ENCODE measurements around the gene CD69. TPM values are rescaled to one million over a fixed set of nuclear protein-coding genes. Genes with fewer than 3 reads are reported as not detected.

The CD69 gene
- total RNA-seq, 1 donor from 2014 or later = not detected

DNA sequence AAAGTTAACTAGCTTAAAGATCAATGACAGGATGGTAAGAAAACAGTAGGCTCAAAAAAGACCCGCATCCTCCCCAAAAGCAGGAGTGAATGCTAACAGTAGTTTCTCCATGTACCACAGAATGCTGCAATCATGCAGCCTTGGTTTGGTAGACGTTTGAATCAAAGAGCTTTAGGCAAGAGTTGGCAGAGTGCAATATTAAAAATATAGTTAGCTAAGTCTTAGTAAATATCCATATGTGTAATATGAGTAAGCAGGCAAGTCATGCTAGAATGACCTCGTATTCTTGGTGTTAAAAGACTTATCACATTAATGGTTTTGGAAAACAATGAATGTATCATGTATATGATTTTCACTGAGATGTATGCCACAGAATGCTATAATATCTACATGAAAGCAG lies 47.8 kb upstream of the CD69 start:
- H3K79me2 ChIP-seq (ENCODE audit: low read depth) = no peaks in the 10 kb centered on the region
- no peaks in the 10 kb centered on the region for H3F3A ChIP-seq (ENCODE audit: low read depth)
- no peaks in the 10 kb centered on the region for H3K4me1 ChIP-seq
- H3K27me3 ChIP-seq = peaks cover 4% of the 10 kb centered on the region
- no peak overlapping the region for H3K27ac ChIP-seq
- no peaks in the 10 kb centered on the region for H4K20me1 ChIP-seq (ENCODE audit: low read depth)
- no peaks in the 10 kb centered on the region for H3K36me3 ChIP-seq
- Mint-ChIP-seq H3K27me3 (ENCODE audit: insufficient read depth, low read depth) (peaks cover 2% of the 10 kb centered on the region), H3K4me3 (no peak overlapping the region), H3K36me3 (no peaks in the 10 kb centered on the region), H3K27ac (no peak overlapping the region), H3K4me1 (peaks cover 2% of the 10 kb centered on the region), H3K9me3 (no peaks in the 10 kb centered on the region)
- no peaks in the 10 kb centered on the region for H3K9me3 ChIP-seq (ENCODE audit: low read depth)
- H2AFZ ChIP-seq (replicated peaks) = no peak overlapping the region
- TF ChIP-seq CTCF (IDR thresholded peaks at IDR 0.05) (no peak), EZH2 (IDR thresholded peaks at IDR 0.05) (no peak), EZH2phosphoT487 (IDR thresholded peaks at IDR 0.05) (no peak)
- no peak overlapping the region for H3K4me3 ChIP-seq
- no peak overlapping the region for H3K9ac ChIP-seq
- DNase-seq (ENCODE audit: low spot score) = no peak
- no peak overlapping the region for H3K4me2 ChIP-seq

DNA sequence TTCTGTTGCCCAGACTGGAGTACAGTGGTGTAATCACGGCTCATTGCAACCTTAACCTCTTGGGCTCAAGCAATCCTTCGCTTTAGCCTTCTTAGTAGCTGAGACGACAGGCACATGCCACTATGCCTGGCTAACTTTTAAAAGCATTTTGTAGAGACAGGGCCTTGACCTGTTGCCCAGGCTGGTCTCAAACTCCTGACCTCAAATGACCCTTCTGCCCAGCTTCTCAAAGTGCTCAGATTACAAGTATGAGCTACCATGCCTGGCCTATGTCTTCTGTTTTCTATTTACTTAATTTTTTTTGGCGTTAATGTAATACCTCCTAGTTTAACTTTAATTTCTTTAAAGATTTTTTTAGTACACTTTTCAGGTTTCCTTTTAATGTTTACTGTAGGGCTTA lies 46.0 kb upstream of the CD69 start:
- Mint-ChIP-seq H3K36me3 (no peaks in the 10 kb centered on the region), H3K4me3 (no peak overlapping the region), H3K27me3 (ENCODE audit: insufficient read depth, low read depth) (no peaks in the 10 kb centered on the region), H3K9me3 (no peaks in the 10 kb centered on the region), H3K27ac (no peak overlapping the region), H3K4me1 (no peaks in the 10 kb centered on the region)
- Histone ChIP-seq H3K27ac (no peak overlapping the region), H2AFZ (replicated peaks) (no peak overlapping the region), H3K79me2 (ENCODE audit: low read depth) (no peaks in the 10 kb centered on the region), H3K4me2 (no peak overlapping the region), H3K9me3 (ENCODE audit: low read depth) (no peaks in the 10 kb centered on the region), H3K9ac (no peak overlapping the region), H4K20me1 (ENCODE audit: low read depth) (no peaks in the 10 kb centered on the region), H3F3A (ENCODE audit: low read depth) (no peaks in the 10 kb centered on the region), H3K4me1 (no peaks in the 10 kb centered on the region), H3K27me3 (no peaks in the 10 kb centered on the region), H3K4me3 (no peak overlapping the region), H3K36me3 (no peaks in the 10 kb centered on the region)
- TF ChIP-seq EZH2 (IDR thresholded peaks at IDR 0.05) (no peak), CTCF (IDR thresholded peaks at IDR 0.05) (no peak), EZH2phosphoT487 (IDR thresholded peaks at IDR 0.05) (no peak)
- no peak for DNase-seq (ENCODE audit: low spot score)

DNA sequence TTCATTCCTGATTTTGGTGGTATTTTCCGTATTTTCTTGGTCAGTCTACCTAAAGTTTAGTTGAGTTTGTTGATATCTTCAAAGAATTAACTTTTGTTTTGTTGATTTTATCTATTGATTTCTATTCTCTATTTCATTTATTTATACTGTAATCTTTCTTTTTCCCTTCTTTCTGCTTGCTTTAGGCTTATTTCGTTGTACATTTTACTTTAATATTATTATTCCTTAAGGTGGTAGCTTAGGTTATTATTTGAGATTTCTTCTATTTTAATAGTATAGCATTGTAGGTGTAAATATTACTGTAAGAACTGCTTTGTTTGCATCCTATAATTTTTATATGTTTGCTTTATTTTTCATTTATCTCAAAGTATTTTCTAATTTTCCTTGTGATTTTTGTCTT lies 45.2 kb upstream of the CD69 start:
- TF ChIP-seq EZH2phosphoT487 (IDR thresholded peaks at IDR 0.05) (no peak), CTCF (IDR thresholded peaks at IDR 0.05) (no peak), EZH2 (IDR thresholded peaks at IDR 0.05) (no peak)
- Mint-ChIP-seq H3K4me3 (no peak overlapping the region), H3K4me1 (no peaks in the 10 kb centered on the region), H3K27me3 (ENCODE audit: insufficient read depth, low read depth) (no peaks in the 10 kb centered on the region), H3K36me3 (no peaks in the 10 kb centered on the region), H3K9me3 (no peaks in the 10 kb centered on the region), H3K27ac (no peak overlapping the region)
- Histone ChIP-seq H3K9ac (no peak overlapping the region), H2AFZ (replicated peaks) (no peak overlapping the region), H3K4me3 (no peak overlapping the region), H3K27me3 (no peaks in the 10 kb centered on the region), H3K4me2 (no peak overlapping the region), H3K79me2 (ENCODE audit: low read depth) (no peaks in the 10 kb centered on the region), H3K4me1 (no peaks in the 10 kb centered on the region), H3K27ac (no peak overlapping the region), H4K20me1 (ENCODE audit: low read depth) (no peaks in the 10 kb centered on the region), H3F3A (ENCODE audit: low read depth) (no peaks in the 10 kb centered on the region), H3K36me3 (no peaks in the 10 kb centered on the region), H3K9me3 (ENCODE audit: low read depth) (no peaks in the 10 kb centered on the region)
- DNase-seq (ENCODE audit: low spot score) = no peak

DNA sequence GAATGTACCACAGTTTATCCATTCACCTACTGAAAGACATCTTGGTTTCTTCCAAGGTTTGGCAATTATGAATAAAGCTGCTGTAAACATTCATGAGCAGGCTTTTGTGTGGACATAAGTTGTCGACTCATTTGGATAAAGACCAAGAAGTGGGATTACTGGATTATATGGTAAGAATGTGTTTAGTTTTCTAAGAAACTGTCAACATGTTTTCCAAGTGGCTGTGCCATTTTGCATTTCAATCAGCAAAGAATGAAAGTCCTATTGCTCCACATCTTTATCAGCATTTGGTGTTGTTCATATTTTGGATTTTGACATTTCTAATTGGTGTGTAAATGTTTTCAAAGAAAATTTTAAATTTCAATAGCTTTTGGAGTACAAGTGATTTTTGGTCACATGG lies 39.3 kb upstream of the CD69 start:
- Histone ChIP-seq H3K27me3 (no peaks in the 10 kb centered on the region), H3F3A (ENCODE audit: low read depth) (no peaks in the 10 kb centered on the region), H3K4me2 (no peak overlapping the region), H3K4me1 (no peaks in the 10 kb centered on the region), H3K9ac (no peak overlapping the region), H3K4me3 (no peak overlapping the region), H3K27ac (no peak overlapping the region), H3K9me3 (ENCODE audit: low read depth) (no peaks in the 10 kb centered on the region), H3K79me2 (ENCODE audit: low read depth) (no peaks in the 10 kb centered on the region), H2AFZ (replicated peaks) (no peak overlapping the region), H4K20me1 (ENCODE audit: low read depth) (no peaks in the 10 kb centered on the region), H3K36me3 (no peaks in the 10 kb centered on the region)
- TF ChIP-seq EZH2 (IDR thresholded peaks at IDR 0.05) (no peak), CTCF (IDR thresholded peaks at IDR 0.05) (no peak), EZH2phosphoT487 (IDR thresholded peaks at IDR 0.05) (no peak)
- no peak for DNase-seq (ENCODE audit: low spot score)
- no peak overlapping the region for H3K27ac Mint-ChIP-seq
- no peaks in the 10 kb centered on the region for H3K9me3 Mint-ChIP-seq
- no peaks in the 10 kb centered on the region for H3K4me1 Mint-ChIP-seq
- no peak overlapping the region for H3K4me3 Mint-ChIP-seq
- H3K36me3 Mint-ChIP-seq = no peaks in the 10 kb centered on the region
- H3K27me3 Mint-ChIP-seq (ENCODE audit: insufficient read depth, low read depth) = no peaks in the 10 kb centered on the region

Measured in neural progenitor cell (in vitro differentiated cells).